Uterus (tissue), 2 donors: Measurements from ENCODE around the gene ANKIB1.

Experiments used
- CTCF ChIP-seq, 4 experiments: fragments of 200-600 bp in 2 of 4; fragments of 450-650 bp in 2 of 4; sonication (generic) in 2 of 4; IDR thresholded peaks; one replicate each; pipeline ENCODE4 v1.5.1; 2016 to 2019; ENCODE audit warnings: antibody characterized with exemption in 4 of 4, mild to moderate bottlenecking in 2 of 4, moderate library complexity in 1 of 4
- POLR2A ChIP-seq, 2 donors: fragments of 450-650 bp; IDR thresholded peaks; one replicate each; pipeline ENCODE4 v1.6.1; 2016; ENCODE audit warnings: antibody characterized with exemption in 2 of 2, mild to moderate bottlenecking in 1 of 2, moderate library complexity in 1 of 2

DNA sequence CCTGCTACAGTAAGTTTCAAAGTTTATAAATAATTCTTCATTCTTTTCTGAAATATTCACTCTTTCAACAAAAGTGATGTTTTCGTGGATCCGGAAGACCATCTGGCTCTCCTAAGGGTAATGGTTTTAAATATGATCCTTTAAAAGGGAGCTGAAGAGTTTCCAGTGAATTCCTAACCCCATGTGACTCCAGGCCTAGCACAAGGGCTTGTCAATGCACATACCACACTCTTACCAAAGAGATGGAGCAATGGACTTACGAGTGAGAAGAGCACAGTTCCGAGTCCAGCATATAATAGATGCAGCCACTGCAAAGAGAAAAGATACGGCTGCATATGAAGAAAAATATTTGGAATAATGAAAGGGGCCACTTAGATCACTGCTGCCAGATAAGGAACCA, 169.5 kb downstream of the ANKIB1 start:
- TF ChIP-seq POLR2A (IDR thresholded peaks at IDR 0.05) = no peak
- no peak for TF ChIP-seq CTCF (IDR thresholded peaks at IDR 0.05)
